K562 (cell line): ENCODE data around the gene PLCB1.

ENCODE experiments used
- ARHGAP35 ChIP-seq: fragments of 450-650 bp; IDR thresholded peaks from 2 replicates; pipeline ENCODE4 v1.6.1; 2018; ENCODE audit not compliant: partially characterized antibody
- CEBPB ChIP-seq: fragments of 450-650 bp; IDR thresholded peaks from 2 replicates; pipeline ENCODE4 v1.6.1; 2016; ENCODE audit warnings: missing genetic modification characterization, missing compliant biosample characterization
- CTBP1 ChIP-seq: fragments of 450-650 bp; IDR thresholded peaks from 2 replicates; pipeline ENCODE4 v1.6.1; 2016; ENCODE audit warnings: borderline replicate concordance
- HDAC6 ChIP-seq: IDR thresholded peaks from 2 replicates; pipeline ENCODE4 v1.6.1; 2012; ENCODE audit warnings: low read depth, mild to moderate bottlenecking, control low read depth, inconsistent platforms, low read length, moderate library complexity
- HNRNPL ChIP-seq: fragments of 200-400 bp; formaldehyde crosslinking; IDR thresholded peaks from 2 replicates; pipeline ENCODE4 v1.6.1; 2017; ENCODE audit warnings: low read depth, mild to moderate bottlenecking, low read length
- KAT7 ChIP-seq: sonication (generic); formaldehyde crosslinking; IDR thresholded peaks from 2 replicates; pipeline ENCODE4 v1.8.0; 2022; ENCODE audit warnings: missing genetic modification reagents, mild to moderate bottlenecking, borderline replicate concordance
- RCOR1 ChIP-seq, 2 experiments: IDR thresholded peaks; 2 replicates each; pipeline ENCODE4 v1.6.1; 2012; ENCODE audit warnings: low read depth in 2 of 2, low read length in 2 of 2, borderline replicate concordance in 1 of 2, improper control_type of control experiment in 1 of 2
- SMARCA4 ChIP-seq: fragments of 450-650 bp; IDR thresholded peaks from 2 replicates; pipeline ENCODE4 v1.6.1; 2016
- TAF1 ChIP-seq: IDR thresholded peaks from 2 replicates; pipeline ENCODE4 v1.6.1; 2011; ENCODE audit warnings: mild to moderate bottlenecking, low read length, moderate library complexity; ENCODE audit not compliant: insufficient read depth, control insufficient read depth, severe bottlenecking; ENCODE audit errors: extremely low read depth
- ZZZ3 ChIP-seq: fragments of 450-650 bp; IDR thresholded peaks from 2 replicates; pipeline ENCODE4 v1.6.1; 2016; ENCODE audit warnings: antibody characterized with exemption, mild to moderate bottlenecking, moderate library complexity
- TF ChIP-seq, protein P1 (sequence below), 3 experiments: IDR thresholded peaks in 2 of 3; conservative IDR thresholded peaks in 1 of 3; 2 replicates each; pipeline ENCODE4 v1.5.1; 2011 to 2012; ENCODE audit warnings: low read length in 3 of 3, mild to moderate bottlenecking in 3 of 3, control low read depth in 2 of 3, improper control_type of control experiment in 1 of 3, inconsistent platforms in 1 of 3, low read depth in 1 of 3, mixed read lengths in 1 of 3, moderate library complexity in 1 of 3; ENCODE audit not compliant: insufficient read depth in 2 of 3
- TF ChIP-seq, protein P2 (sequence below): fragments of 450-650 bp; formaldehyde crosslinking; conservative IDR thresholded peaks from 2 replicates; pipeline ENCODE4 v1.4.0; 2022; ENCODE audit warnings: mild to moderate bottlenecking, missing genetic modification characterization
- TF ChIP-seq, protein P3 (sequence below): fragments of 450-650 bp; IDR thresholded peaks from 2 replicates; pipeline ENCODE4 v1.6.1; 2018; ENCODE audit not compliant: partially characterized antibody
- TF ChIP-seq, protein P4 (sequence below): fragments of 250-450 bp; sonication (Bioruptor Pico); IDR thresholded peaks from 2 replicates; pipeline ENCODE4 v1.5.1; 2021; ENCODE audit warnings: mild to moderate bottlenecking

DNA sequence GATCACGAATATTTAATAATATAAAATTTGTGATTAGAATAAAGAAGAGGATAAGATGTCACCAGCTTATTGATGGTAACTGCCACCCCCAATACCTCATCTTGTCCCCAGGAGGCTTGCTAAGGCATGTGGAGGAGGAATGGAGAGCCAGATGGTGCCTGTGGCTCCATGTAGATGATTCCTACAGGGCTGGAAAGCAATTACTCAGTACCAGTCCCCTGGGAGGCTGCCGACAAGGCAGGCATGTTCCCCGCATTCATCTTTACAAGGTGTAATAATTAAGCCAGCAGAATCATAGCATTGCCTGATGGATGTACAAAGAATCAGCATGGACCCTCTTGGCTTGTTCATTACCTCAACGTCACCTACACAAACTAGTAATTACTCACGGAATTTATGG lies 155.3 kb downstream of the PLCB1 start:
- TF ChIP-seq, protein P1, sequence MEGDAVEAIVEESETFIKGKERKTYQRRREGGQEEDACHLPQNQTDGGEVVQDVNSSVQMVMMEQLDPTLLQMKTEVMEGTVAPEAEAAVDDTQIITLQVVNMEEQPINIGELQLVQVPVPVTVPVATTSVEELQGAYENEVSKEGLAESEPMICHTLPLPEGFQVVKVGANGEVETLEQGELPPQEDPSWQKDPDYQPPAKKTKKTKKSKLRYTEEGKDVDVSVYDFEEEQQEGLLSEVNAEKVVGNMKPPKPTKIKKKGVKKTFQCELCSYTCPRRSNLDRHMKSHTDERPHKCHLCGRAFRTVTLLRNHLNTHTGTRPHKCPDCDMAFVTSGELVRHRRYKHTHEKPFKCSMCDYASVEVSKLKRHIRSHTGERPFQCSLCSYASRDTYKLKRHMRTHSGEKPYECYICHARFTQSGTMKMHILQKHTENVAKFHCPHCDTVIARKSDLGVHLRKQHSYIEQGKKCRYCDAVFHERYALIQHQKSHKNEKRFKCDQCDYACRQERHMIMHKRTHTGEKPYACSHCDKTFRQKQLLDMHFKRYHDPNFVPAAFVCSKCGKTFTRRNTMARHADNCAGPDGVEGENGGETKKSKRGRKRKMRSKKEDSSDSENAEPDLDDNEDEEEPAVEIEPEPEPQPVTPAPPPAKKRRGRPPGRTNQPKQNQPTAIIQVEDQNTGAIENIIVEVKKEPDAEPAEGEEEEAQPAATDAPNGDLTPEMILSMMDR (IDR thresholded peaks at IDR 0.05 in 2 of 3, conservative IDR thresholded peaks at IDR 0.05 in 1 of 3; ENCODE audit: insufficient read depth in 2 of 3, low read depth in 1 of 3, low read length in 3 of 3), result no peak
- TF ChIP-seq KAT7 (CRISPR knock-in tag) (no peak), RCOR1 (IDR thresholded peaks at IDR 0.05; ENCODE audit: borderline replicate concordance in 1 of 2, low read depth in 2 of 2, low read length in 2 of 2) (no peak), CEBPB (tag) (no peak), TAF1 (no peak), HDAC6 (no peak), ZZZ3 (no peak), HNRNPL (no peak), ARHGAP35 (no peak), SMARCA4 (no peak), CTBP1 (no peak)
- TF ChIP-seq, protein P2, sequence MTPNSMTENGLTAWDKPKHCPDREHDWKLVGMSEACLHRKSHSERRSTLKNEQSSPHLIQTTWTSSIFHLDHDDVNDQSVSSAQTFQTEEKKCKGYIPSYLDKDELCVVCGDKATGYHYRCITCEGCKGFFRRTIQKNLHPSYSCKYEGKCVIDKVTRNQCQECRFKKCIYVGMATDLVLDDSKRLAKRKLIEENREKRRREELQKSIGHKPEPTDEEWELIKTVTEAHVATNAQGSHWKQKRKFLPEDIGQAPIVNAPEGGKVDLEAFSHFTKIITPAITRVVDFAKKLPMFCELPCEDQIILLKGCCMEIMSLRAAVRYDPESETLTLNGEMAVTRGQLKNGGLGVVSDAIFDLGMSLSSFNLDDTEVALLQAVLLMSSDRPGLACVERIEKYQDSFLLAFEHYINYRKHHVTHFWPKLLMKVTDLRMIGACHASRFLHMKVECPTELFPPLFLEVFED (CRISPR knock-in tag), result no peak
- TF ChIP-seq, protein P3, sequence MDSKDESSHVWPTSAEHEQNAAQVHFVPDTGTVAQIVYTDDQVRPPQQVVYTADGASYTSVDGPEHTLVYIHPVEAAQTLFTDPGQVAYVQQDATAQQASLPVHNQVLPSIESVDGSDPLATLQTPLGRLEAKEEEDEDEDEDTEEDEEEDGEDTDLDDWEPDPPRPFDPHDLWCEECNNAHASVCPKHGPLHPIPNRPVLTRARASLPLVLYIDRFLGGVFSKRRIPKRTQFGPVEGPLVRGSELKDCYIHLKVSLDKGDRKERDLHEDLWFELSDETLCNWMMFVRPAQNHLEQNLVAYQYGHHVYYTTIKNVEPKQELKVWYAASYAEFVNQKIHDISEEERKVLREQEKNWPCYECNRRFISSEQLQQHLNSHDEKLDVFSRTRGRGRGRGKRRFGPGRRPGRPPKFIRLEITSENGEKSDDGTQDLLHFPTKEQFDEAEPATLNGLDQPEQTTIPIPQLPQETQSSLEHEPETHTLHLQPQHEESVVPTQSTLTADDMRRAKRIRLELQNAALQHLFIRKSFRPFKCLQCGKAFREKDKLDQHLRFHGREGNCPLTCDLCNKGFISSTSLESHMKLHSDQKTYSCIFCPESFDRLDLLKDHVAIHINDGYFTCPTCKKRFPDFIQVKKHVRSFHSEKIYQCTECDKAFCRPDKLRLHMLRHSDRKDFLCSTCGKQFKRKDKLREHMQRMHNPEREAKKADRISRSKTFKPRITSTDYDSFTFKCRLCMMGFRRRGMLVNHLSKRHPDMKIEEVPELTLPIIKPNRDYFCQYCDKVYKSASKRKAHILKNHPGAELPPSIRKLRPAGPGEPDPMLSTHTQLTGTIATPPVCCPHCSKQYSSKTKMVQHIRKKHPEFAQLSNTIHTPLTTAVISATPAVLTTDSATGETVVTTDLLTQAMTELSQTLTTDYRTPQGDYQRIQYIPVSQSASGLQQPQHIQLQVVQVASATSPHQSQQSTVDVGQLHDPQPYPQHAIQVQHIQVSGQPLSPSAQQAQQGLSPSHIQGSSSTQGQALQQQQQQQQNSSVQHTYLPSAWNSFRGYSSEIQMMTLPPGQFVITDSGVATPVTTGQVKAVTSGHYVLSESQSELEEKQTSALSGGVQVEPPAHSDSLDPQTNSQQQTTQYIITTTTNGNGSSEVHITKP, result no peak
- TF ChIP-seq, protein P4, sequence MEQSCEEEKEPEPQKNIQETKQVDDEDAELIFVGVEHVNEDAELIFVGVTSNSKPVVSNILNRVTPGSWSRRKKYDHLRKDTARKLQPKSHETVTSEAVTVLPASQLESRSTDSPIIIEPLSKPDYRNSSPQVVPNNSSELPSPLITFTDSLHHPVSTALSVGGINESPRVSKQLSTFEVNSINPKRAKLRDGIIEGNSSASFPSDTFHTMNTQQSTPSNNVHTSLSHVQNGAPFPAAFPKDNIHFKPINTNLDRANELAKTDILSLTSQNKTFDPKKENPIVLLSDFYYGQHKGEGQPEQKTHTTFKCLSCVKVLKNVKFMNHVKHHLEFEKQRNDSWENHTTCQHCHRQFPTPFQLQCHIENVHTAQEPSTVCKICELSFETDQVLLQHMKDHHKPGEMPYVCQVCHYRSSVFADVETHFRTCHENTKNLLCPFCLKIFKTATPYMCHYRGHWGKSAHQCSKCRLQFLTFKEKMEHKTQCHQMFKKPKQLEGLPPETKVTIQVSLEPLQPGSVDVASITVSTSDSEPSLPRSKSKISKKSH (CRISPR knock-in tag), result no peak
